Activated CD4-positive, alpha-beta T cell treated with anti-CD3 and anti-CD28 coated beads, Interleukin-10, Interleukin-2, amounts not matched to agents 100 ng/mL and 50 ng/mL, durations not matched to agents 16 hours and 8 hours (primary cell): ENCODE data around the gene ARL5A.
"Not testable (repeated sequence)": the region's sequence is repeated elsewhere in the genome, so short reads cannot be mapped to it uniquely, and the experiment has no call there.

Experiments
- DNase-seq: peaks from one replicate; pipeline ENCODE4 v3.0.0-alpha.2; 2020

ARL5A gene

GRCh38 chr2:151828143-151828889 lies at the start of gene ARL5A:
ARL5A (minus strand) TSS chr2:151828421; CDS start chr2:151828176, 245 bp downstream.
- peak; percentile 96 for DNase-seq

GRCh38 chr2:151875631-151876030 lies 47.4 kb upstream of the ARL5A start:
- DNase-seq, result not testable (repeated sequence)

- no peak for DNase-seq
These were observed 44.2 kb upstream of the ARL5A start for GRCh38 chr2:151872463-151872862.

- no peak for DNase-seq
These were observed 41.1 kb upstream of the ARL5A start for GRCh38 chr2:151869291-151869690.

- DNase-seq, result no peak
These were observed 34.5 kb upstream of the ARL5A start for GRCh38 chr2:151862700-151863099.

- no peak for DNase-seq
These were observed 33.0 kb upstream of the ARL5A start for GRCh38 chr2:151861174-151861573.

GRCh38 chr2:151860613-151861146 lies 32.5 kb upstream of the ARL5A start:
- no peak for DNase-seq

GRCh38 chr2:151860210-151860609 lies 32.0 kb upstream of the ARL5A start:
- peak; percentile 8 for DNase-seq

- no peak for DNase-seq
These were observed 29.4 kb upstream of the ARL5A start for GRCh38 chr2:151857650-151858049.

- no peak for DNase-seq
These were observed 26.9 kb upstream of the ARL5A start for GRCh38 chr2:151855111-151855510.

GRCh38 chr2:151853070-151853758 lies 25.0 kb upstream of the ARL5A start:
- no peak for DNase-seq

- DNase-seq, result no peak
These were observed 24.2 kb upstream of the ARL5A start for GRCh38 chr2:151852260-151853069.

GRCh38 chr2:151851761-151852160 lies 23.5 kb upstream of the ARL5A start:
- no peak for DNase-seq

- no peak for DNase-seq
These were observed 21.3 kb upstream of the ARL5A start for GRCh38 chr2:151849413-151850010.

- DNase-seq, result no peak
These were observed 17.7 kb upstream of the ARL5A start for GRCh38 chr2:151845884-151846283.

- no peak for DNase-seq
These were observed 17.3 kb upstream of the ARL5A start for GRCh38 chr2:151845481-151845880.

- no peak for DNase-seq
These were observed 16.1 kb upstream of the ARL5A start for GRCh38 chr2:151844211-151844896.

- DNase-seq, result no peak
These were observed 15.5 kb upstream of the ARL5A start for GRCh38 chr2:151843691-151844061.

GRCh38 chr2:151842830-151843690 lies 14.8 kb upstream of the ARL5A start:
- no peak for DNase-seq

- no peak for DNase-seq
These were observed 12.8 kb upstream of the ARL5A start for GRCh38 chr2:151841047-151841424.
